HEK293 (cell line): ENCODE measurements around the gene DENND6B.

Source experiments
- CTCF ChIA-PET: fragments of 350-600 bp; formaldehyde crosslinking; extraction: SDS; loops from one replicate; lab custom pipeline; 2021; ENCODE audit warnings: antibody characterized with exemption; lab: Yijun Ruan, JAX
- POLR2A ChIA-PET: fragments of 300-600 bp; formaldehyde crosslinking; extraction: SDS; loops from one replicate; lab custom pipeline; 2020; ENCODE audit warnings: antibody characterized with exemption, inconsistent platforms; lab: Yijun Ruan, JAX
- H3K27ac ChIP-seq: fragments of 200-500 bp; sonication (Bioruptor generic); 2 replicates; pipeline ENCODE4 v1.5.1; 2014; ENCODE audit warnings: low read depth, low read length, control low read depth, inconsistent platforms; ENCODE audit errors: extremely low read depth
- H3K36me3 ChIP-seq, 2 experiments: fragments of 200-500 bp in 1 of 2; sonication (Bioruptor generic) in 1 of 2; 1 replicate in 1 of 2; 2 replicates in 1 of 2; pipeline ENCODE4 v1.5.1; 2014 to 2017; ENCODE audit warnings: inconsistent platforms in 2 of 2, low read length in 2 of 2; ENCODE audit not compliant: control insufficient read depth in 2 of 2, insufficient read depth in 1 of 2
- H3K4me1 ChIP-seq: fragments of 200-500 bp; sonication (Bioruptor generic); 2 replicates; pipeline ENCODE4 v1.5.1; 2014; ENCODE audit warnings: mild to moderate bottlenecking, low read length, inconsistent platforms; ENCODE audit not compliant: control insufficient read depth, insufficient read depth
- H3K4me3 ChIP-seq: 2 replicates; pipeline ENCODE4 v1.5.1; 2011; ENCODE audit warnings: low read depth, mild to moderate bottlenecking, control low read depth, low read length, moderate library complexity
- H3K9me3 ChIP-seq: fragments of 200-500 bp; sonication (Bioruptor generic); 2 replicates; pipeline ENCODE4 v1.5.1; 2014; ENCODE audit warnings: low read depth, low read length, inconsistent platforms; ENCODE audit not compliant: control insufficient read depth, insufficient read depth
- BCL11A ChIP-seq: fragments of 450-650 bp; formaldehyde crosslinking; IDR thresholded peaks from 2 replicates; pipeline ENCODE4 v1.5.1; 2016; ENCODE audit warnings: low read depth, missing biosample characterization, missing genetic modification characterization
- FEZF1 ChIP-seq: fragments of 450-650 bp; formaldehyde crosslinking; IDR thresholded peaks from 2 replicates; pipeline ENCODE4 v1.5.1; 2016; ENCODE audit warnings: missing biosample characterization, missing genetic modification characterization
- PRDM1 ChIP-seq: fragments of 450-650 bp; formaldehyde crosslinking; IDR thresholded peaks from 2 replicates; pipeline ENCODE4; 2016; ENCODE audit warnings: missing biosample characterization, missing genetic modification characterization
- ZEB2 ChIP-seq: fragments of 450-650 bp; formaldehyde crosslinking; IDR thresholded peaks from 2 replicates; pipeline ENCODE4 v1.5.1; 2016; ENCODE audit warnings: missing biosample characterization, missing genetic modification characterization
- ZFHX2 ChIP-seq: fragments of 450-650 bp; formaldehyde crosslinking; conservative IDR thresholded peaks from 2 replicates; pipeline ENCODE4 v1.5.1; 2016; ENCODE audit warnings: missing biosample characterization, missing genetic modification characterization
- ZIC2 ChIP-seq: fragments of 450-650 bp; formaldehyde crosslinking; IDR thresholded peaks from 2 replicates; pipeline ENCODE4 v1.5.1; 2016; ENCODE audit warnings: missing biosample characterization, missing genetic modification characterization
- ZNF157 ChIP-seq: fragments of 450-650 bp; formaldehyde crosslinking; IDR thresholded peaks from 2 replicates; pipeline ENCODE4 v1.5.1; 2016; ENCODE audit warnings: missing biosample characterization, missing genetic modification characterization
- ZNF184 ChIP-seq: fragments of 450-650 bp; IDR thresholded peaks from 2 replicates; pipeline ENCODE4 v1.5.1; 2018; ENCODE audit warnings: missing biosample characterization, mild to moderate bottlenecking, missing genetic modification characterization
- ZNF2 ChIP-seq: fragments of 450-650 bp; formaldehyde crosslinking; IDR thresholded peaks from 2 replicates; pipeline ENCODE4 v1.5.1; 2016; ENCODE audit warnings: missing biosample characterization, missing genetic modification characterization
- ZNF211 ChIP-seq: fragments of 450-650 bp; formaldehyde crosslinking; IDR thresholded peaks from 2 replicates; pipeline ENCODE4 v1.5.1; 2016; ENCODE audit warnings: low read depth, missing biosample characterization, missing genetic modification characterization
- ZNF223 ChIP-seq: fragments of 450-650 bp; formaldehyde crosslinking; IDR thresholded peaks from 2 replicates; pipeline ENCODE4 v1.5.1; 2016; ENCODE audit warnings: missing biosample characterization, missing genetic modification characterization
- ZNF433 ChIP-seq: fragments of 450-650 bp; formaldehyde crosslinking; IDR thresholded peaks from 2 replicates; pipeline ENCODE4 v1.5.1; 2016; ENCODE audit warnings: missing biosample characterization, missing genetic modification characterization, low read depth
- ZNF548 ChIP-seq: fragments of 450-650 bp; formaldehyde crosslinking; IDR thresholded peaks from 2 replicates; pipeline ENCODE4 v1.5.1; 2016; ENCODE audit warnings: missing biosample characterization, missing genetic modification characterization
- ZNF600 ChIP-seq: fragments of 450-650 bp; formaldehyde crosslinking; IDR thresholded peaks from 2 replicates; pipeline ENCODE4 v1.5.1; 2016; ENCODE audit warnings: missing biosample characterization, missing genetic modification characterization
- ZNF660 ChIP-seq: fragments of 450-650 bp; IDR thresholded peaks from 2 replicates; pipeline ENCODE4 v1.5.1; 2018; ENCODE audit warnings: missing biosample characterization, mild to moderate bottlenecking, missing genetic modification characterization
- ZNF701 ChIP-seq: fragments of 450-650 bp; formaldehyde crosslinking; IDR thresholded peaks from 2 replicates; pipeline ENCODE4 v1.5.1; 2016; ENCODE audit warnings: missing biosample characterization, missing genetic modification characterization
- ZNF707 ChIP-seq: fragments of 450-650 bp; formaldehyde crosslinking; IDR thresholded peaks from 2 replicates; pipeline ENCODE4 v1.5.1; 2016; ENCODE audit warnings: missing biosample characterization, missing genetic modification characterization
- ZNF768 ChIP-seq: fragments of 450-650 bp; formaldehyde crosslinking; IDR thresholded peaks from 2 replicates; pipeline ENCODE4 v1.5.1; 2018; ENCODE audit warnings: missing biosample characterization, mild to moderate bottlenecking, missing genetic modification characterization
- ZNF791 ChIP-seq: fragments of 450-650 bp; formaldehyde crosslinking; IDR thresholded peaks from 2 replicates; pipeline ENCODE4 v1.5.1; 2016; ENCODE audit warnings: missing biosample characterization, missing genetic modification characterization
- ZNF830 ChIP-seq: fragments of 450-650 bp; IDR thresholded peaks from 2 replicates; pipeline ENCODE4 v1.5.0; 2018; ENCODE audit warnings: missing biosample characterization, missing genetic modification characterization, low read depth, mild to moderate bottlenecking, moderate library complexity
- TF ChIP-seq, protein P1 (sequence below): fragments of 450-650 bp; formaldehyde crosslinking; IDR thresholded peaks from 2 replicates; pipeline ENCODE4 v1.5.1; 2016; ENCODE audit warnings: missing biosample characterization, missing genetic modification characterization, borderline replicate concordance
- TF ChIP-seq, protein P2 (sequence below): fragments of 450-650 bp; formaldehyde crosslinking; IDR thresholded peaks from 2 replicates; pipeline ENCODE4 v1.5.1; 2016; ENCODE audit warnings: missing biosample characterization, missing genetic modification characterization
- TF ChIP-seq, protein P3 (sequence below): fragments of 450-650 bp; formaldehyde crosslinking; IDR thresholded peaks from 2 replicates; pipeline ENCODE4 v1.5.1; 2017; ENCODE audit warnings: missing biosample characterization, missing genetic modification characterization

DENND6B gene

DNA sequence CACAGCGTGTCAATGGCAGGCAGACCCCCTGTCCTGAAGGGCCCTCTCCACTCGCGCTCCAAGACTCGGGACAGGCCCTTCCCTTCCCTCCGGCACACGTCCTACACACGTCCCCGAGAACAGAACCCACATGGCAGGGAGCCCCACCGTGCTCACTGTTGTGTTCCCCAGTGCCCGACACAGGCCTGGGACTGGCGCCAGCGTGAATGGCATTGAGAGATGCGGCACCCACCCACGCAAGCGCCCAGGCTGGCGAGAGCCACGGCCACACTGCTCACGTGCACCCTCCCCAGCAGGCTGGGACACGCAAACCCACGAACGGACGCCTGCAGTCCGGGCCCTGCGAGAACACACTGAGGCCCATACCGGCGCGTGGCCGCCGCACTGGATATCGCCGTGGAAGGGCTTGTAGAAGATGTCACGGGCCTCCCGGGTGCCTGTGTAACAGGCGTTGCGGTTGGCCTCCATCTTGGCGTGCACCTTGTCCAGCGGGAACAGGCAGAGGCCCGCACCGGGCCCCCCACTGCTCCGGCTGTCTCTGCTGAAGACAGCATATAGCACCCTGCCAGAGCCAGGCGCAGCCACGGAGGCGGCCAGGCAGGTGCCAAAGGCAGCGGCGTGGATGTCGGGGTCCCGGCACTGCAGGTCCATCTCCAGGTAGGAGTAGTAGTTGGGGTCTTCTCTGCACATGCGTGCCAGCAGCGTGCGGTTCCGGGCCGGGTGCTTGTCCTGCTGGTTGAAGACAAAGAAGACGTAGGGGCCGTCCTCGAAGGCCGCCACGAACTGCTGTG is 37.5 kb downstream of the DENND6B start:
- H3K4me3 ChIP-seq = no peak overlapping the region
- no peak overlapping the region for H3K27ac ChIP-seq
- no peaks in the 10 kb centered on the region for H3K9me3 ChIP-seq
- H3K36me3 ChIP-seq = peaks cover 0 to 86% of the 10 kb centered on the region in 2 experiments; a peak in 1 of 3 replicates
- CTCF ChIA-PET = interaction anchor here (1.0 kb wide), 1 partner anchor 13 kb away, joined by 4 read pairs; no protein-coding TSS in a partner anchor
- POLR2A ChIA-PET = no interaction called here
- no peaks in the 10 kb centered on the region for H3K4me1 ChIP-seq
- no peak for TF ChIP-seq ZNF791 (tag by site-specific recombination)
- no peak for TF ChIP-seq ZIC2
- TF ChIP-seq, protein P1, sequence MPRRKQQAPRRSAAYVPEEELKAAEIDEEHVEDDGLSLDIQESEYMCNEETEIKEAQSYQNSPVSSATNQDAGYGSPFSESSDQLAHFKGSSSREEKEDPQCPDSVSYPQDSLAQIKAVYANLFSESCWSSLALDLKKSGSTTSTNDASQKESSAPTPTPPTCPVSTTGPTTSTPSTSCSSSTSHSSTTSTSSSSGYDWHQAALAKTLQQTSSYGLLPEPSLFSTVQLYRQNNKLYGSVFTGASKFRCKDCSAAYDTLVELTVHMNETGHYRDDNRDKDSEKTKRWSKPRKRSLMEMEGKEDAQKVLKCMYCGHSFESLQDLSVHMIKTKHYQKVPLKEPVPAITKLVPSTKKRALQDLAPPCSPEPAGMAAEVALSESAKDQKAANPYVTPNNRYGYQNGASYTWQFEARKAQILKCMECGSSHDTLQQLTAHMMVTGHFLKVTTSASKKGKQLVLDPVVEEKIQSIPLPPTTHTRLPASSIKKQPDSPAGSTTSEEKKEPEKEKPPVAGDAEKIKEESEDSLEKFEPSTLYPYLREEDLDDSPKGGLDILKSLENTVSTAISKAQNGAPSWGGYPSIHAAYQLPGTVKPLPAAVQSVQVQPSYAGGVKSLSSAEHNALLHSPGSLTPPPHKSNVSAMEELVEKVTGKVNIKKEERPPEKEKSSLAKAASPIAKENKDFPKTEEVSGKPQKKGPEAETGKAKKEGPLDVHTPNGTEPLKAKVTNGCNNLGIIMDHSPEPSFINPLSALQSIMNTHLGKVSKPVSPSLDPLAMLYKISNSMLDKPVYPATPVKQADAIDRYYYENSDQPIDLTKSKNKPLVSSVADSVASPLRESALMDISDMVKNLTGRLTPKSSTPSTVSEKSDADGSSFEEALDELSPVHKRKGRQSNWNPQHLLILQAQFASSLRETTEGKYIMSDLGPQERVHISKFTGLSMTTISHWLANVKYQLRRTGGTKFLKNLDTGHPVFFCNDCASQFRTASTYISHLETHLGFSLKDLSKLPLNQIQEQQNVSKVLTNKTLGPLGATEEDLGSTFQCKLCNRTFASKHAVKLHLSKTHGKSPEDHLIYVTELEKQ = no peak
- TF ChIP-seq, protein P2, sequence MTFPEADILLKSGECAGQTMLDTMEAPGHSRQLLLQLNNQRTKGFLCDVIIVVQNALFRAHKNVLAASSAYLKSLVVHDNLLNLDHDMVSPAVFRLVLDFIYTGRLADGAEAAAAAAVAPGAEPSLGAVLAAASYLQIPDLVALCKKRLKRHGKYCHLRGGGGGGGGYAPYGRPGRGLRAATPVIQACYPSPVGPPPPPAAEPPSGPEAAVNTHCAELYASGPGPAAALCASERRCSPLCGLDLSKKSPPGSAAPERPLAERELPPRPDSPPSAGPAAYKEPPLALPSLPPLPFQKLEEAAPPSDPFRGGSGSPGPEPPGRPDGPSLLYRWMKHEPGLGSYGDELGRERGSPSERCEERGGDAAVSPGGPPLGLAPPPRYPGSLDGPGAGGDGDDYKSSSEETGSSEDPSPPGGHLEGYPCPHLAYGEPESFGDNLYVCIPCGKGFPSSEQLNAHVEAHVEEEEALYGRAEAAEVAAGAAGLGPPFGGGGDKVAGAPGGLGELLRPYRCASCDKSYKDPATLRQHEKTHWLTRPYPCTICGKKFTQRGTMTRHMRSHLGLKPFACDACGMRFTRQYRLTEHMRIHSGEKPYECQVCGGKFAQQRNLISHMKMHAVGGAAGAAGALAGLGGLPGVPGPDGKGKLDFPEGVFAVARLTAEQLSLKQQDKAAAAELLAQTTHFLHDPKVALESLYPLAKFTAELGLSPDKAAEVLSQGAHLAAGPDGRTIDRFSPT = no peak
- TF ChIP-seq FEZF1 = no peak
- no peak for TF ChIP-seq ZNF184

DNA sequence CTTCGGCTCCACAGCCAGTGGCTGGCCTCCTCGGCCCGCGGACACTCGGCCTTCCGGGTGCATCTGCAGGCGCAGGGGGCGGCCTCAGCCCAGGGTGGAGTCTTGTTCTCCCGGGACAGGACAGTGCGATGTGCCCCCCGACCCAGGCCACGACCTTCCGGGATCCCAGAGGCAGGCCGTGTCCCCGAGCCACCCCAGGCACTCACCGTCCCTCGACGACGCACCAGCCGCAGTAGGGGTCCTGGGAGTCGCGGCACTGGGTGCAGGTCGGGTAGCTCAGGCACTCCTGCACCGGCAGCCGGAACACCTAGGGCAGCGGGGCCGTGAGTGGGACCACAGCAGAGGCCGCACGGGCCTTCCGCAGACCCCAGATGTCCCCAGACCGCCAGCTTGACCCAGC is 39.1 kb downstream of the DENND6B start:
- no peak overlapping the region for H3K27ac ChIP-seq
- H3K4me1 ChIP-seq = no peaks in the 10 kb centered on the region
- TF ChIP-seq ZNF2 (tag by site-specific recombination) (no peak), ZNF433 (tag by site-specific recombination) (no peak), ZNF548 (tag by site-specific recombination) (no peak), ZNF600 (tag by site-specific recombination) (no peak), ZNF157 (tag by site-specific recombination) (no peak), ZNF707 (no peak), BCL11A (tag by site-specific recombination) (no peak), ZNF660 (no peak), ZEB2 (tag by site-specific recombination) (no peak), ZNF701 (no peak), ZNF768 (no peak), ZNF211 (tag by site-specific recombination) (no peak), PRDM1 (no peak), ZFHX2 (tag by site-specific recombination) (no peak), ZNF223 (tag by site-specific recombination) (no peak), ZNF830 (no peak)
- TF ChIP-seq, protein P3, sequence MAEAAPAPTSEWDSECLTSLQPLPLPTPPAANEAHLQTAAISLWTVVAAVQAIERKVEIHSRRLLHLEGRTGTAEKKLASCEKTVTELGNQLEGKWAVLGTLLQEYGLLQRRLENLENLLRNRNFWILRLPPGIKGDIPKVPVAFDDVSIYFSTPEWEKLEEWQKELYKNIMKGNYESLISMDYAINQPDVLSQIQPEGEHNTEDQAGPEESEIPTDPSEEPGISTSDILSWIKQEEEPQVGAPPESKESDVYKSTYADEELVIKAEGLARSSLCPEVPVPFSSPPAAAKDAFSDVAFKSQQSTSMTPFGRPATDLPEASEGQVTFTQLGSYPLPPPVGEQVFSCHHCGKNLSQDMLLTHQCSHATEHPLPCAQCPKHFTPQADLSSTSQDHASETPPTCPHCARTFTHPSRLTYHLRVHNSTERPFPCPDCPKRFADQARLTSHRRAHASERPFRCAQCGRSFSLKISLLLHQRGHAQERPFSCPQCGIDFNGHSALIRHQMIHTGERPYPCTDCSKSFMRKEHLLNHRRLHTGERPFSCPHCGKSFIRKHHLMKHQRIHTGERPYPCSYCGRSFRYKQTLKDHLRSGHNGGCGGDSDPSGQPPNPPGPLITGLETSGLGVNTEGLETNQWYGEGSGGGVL = no peak
- no peaks in the 10 kb centered on the region for H3K9me3 ChIP-seq
- CTCF ChIA-PET = interaction anchor here (1.2 kb wide), 1 partner anchor 54 kb away, joined by 5 read pairs; no protein-coding TSS in a partner anchor
- peaks cover 0 to 89% of the 10 kb centered on the region in 2 experiments; a peak in 1 of 3 replicates for H3K36me3 ChIP-seq
- no peak overlapping the region for H3K4me3 ChIP-seq
- POLR2A ChIA-PET = interaction anchor here (0.6 to 1.2 kb wide), 3 partner anchors 12 to 305 kb away, joined by 3 to 6 read pairs (median 3); partner anchors contain the start of gene PLXNB2
